GM23338 (cell line): ENCODE data around the gene CDH4. TPM values are rescaled to one million over a fixed set of nuclear protein-coding genes. Genes with fewer than 3 reads are reported as not detected.

Experiments
- ATAC-seq: fragments of 200-7000 bp; cut with Tn5 transposase; 3 replicates; pipeline ENCODE4 v1.9.1; 2020
- DNase-seq: peaks from one replicate; pipeline ENCODE4 v3.0.0-alpha.2; 2015; ENCODE audit warnings: low spot score
- H2AFZ ChIP-seq: fragments of 200-600 bp; sonication (generic); 2 replicates; pipeline ENCODE4 v1.8.0; 2016; ENCODE audit warnings: antibody characterized with exemption, mild to moderate bottlenecking, moderate library complexity
- H3F3A ChIP-seq: fragments of 200-600 bp; sonication (generic); replicated peaks from 2 replicates; pipeline ENCODE4 v1.8.0; 2017; ENCODE audit warnings: antibody characterized with exemption, mixed run types, low read depth
- H3K27ac ChIP-seq: fragments of 200-600 bp; sonication (generic); 2 replicates; pipeline ENCODE4 v1.6.1; 2016; ENCODE audit warnings: low read depth
- H3K27me3 ChIP-seq: fragments of 200-600 bp; sonication (generic); 2 replicates; pipeline ENCODE4 v1.8.0; 2016; ENCODE audit warnings: mild to moderate bottlenecking, mixed run types, moderate library complexity; ENCODE audit not compliant: insufficient read depth
- H3K36me3 ChIP-seq: fragments of 200-600 bp; sonication (generic); 2 replicates; pipeline ENCODE4 v1.8.0; 2016; ENCODE audit warnings: mild to moderate bottlenecking; ENCODE audit not compliant: insufficient read depth
- H3K4me1 ChIP-seq: fragments of 200-600 bp; sonication (generic); 2 replicates; pipeline ENCODE4 v1.8.0; 2016; ENCODE audit warnings: mild to moderate bottlenecking, moderate library complexity; ENCODE audit not compliant: insufficient read depth
- H3K4me2 ChIP-seq: fragments of 200-600 bp; sonication (generic); 2 replicates; pipeline ENCODE4 v1.7.1; 2017; ENCODE audit warnings: mixed run types
- H3K4me3 ChIP-seq: fragments of 200-600 bp; sonication (generic); 2 replicates; pipeline ENCODE4 v1.6.1; 2016; ENCODE audit warnings: mixed run types
- H3K79me2 ChIP-seq: fragments of 200-600 bp; sonication (generic); replicated peaks from 2 replicates; pipeline ENCODE4 v1.8.0; 2017; ENCODE audit warnings: mild to moderate bottlenecking; ENCODE audit not compliant: insufficient read depth
- H3K9me2 ChIP-seq: fragments of 200-600 bp; sonication (generic); 2 replicates; pipeline ENCODE4 v1.8.0; 2017; ENCODE audit not compliant: insufficient read depth
- H4K20me1 ChIP-seq: fragments of 200-600 bp; sonication (generic); replicated peaks from 2 replicates; pipeline ENCODE4 v1.8.0; 2017; ENCODE audit warnings: mild to moderate bottlenecking; ENCODE audit not compliant: insufficient read depth
- H3K27ac Mint-ChIP-seq: 2 replicates; pipeline ENCODE4 v1.8.0; 2020; ENCODE audit warnings: inconsistent platforms, mild to moderate bottlenecking, moderate library complexity, mixed read lengths
- H3K27me3 Mint-ChIP-seq: 3 replicates; pipeline ENCODE4 v1.8.0; 2022; ENCODE audit warnings: low read depth, mild to moderate bottlenecking, moderate library complexity, mixed read lengths, inconsistent platforms; ENCODE audit not compliant: insufficient read depth, poor library complexity
- H3K36me3 Mint-ChIP-seq: 3 replicates; pipeline ENCODE4 v1.8.0; 2021; ENCODE audit warnings: low read depth, mild to moderate bottlenecking, inconsistent platforms, moderate library complexity, mixed read lengths
- H3K4me1 Mint-ChIP-seq: 3 replicates; pipeline ENCODE4 v1.8.0; 2020; ENCODE audit warnings: mild to moderate bottlenecking, inconsistent platforms, mixed read lengths
- H3K4me3 Mint-ChIP-seq: 3 replicates; pipeline ENCODE4 v1.8.0; 2021; ENCODE audit warnings: moderate library complexity, mild to moderate bottlenecking, inconsistent platforms, mixed read lengths
- H3K9me3 Mint-ChIP-seq: 3 replicates; pipeline ENCODE4 v1.8.0; 2020; ENCODE audit warnings: moderate library complexity, mild to moderate bottlenecking, inconsistent platforms, mixed read lengths
- CREB1 ChIP-seq: fragments of 250-450 bp; sonication (Bioruptor Pico); IDR thresholded peaks from 2 replicates; pipeline ENCODE4 v1.5.0; 2020; ENCODE audit warnings: low read depth, mild to moderate bottlenecking, moderate library complexity
- EZH2phosphoT487 ChIP-seq: fragments of 200-600 bp; sonication (generic); IDR thresholded peaks from one replicate; pipeline ENCODE4 v1.8.1; 2018; ENCODE audit warnings: antibody characterized with exemption; ENCODE audit not compliant: unreplicated experiment
- NANOG ChIP-seq: IDR thresholded peaks from 2 replicates; pipeline ENCODE4 v1.6.1; 2016; ENCODE audit warnings: antibody characterized with exemption, borderline replicate concordance
- ZNF114 ChIP-seq: fragments of 250-450 bp; sonication (Bioruptor Pico); IDR thresholded peaks from 2 replicates; pipeline ENCODE4 v1.5.0; 2020; ENCODE audit warnings: mild to moderate bottlenecking, moderate library complexity
- polyA plus RNA-seq: library from polyadenylated mRNA; unstranded; fragments of >200 nt; fragmentation: Nextera tagmentation; extraction: Ambion mirVana; gene quantifications from 2 replicates; pipeline ENCODE4 v1.2.1, GENCODE V29; 2016
- total RNA-seq: library from RNA; depleted of rRNA; stranded (reverse); fragments of >200 nt; shearing (Covaris generic); gene quantifications from 2 replicates; pipeline ENCODE4 v1.2.3, GENCODE V29; 2014
- TF ChIP-seq, protein P1 (sequence below): fragments of 250-450 bp; sonication (Bioruptor Pico); IDR thresholded peaks from 2 replicates; pipeline ENCODE4 v1.5.0; 2020; ENCODE audit warnings: mild to moderate bottlenecking, moderate library complexity
- TF ChIP-seq, protein P2 (sequence below): IDR thresholded peaks from 2 replicates; pipeline ENCODE4 v1.6.1; 2016; ENCODE audit warnings: antibody characterized with exemption

The CDH4 gene
- total and polyA plus RNA-seq, 2 experiments from 2014 or later = 1.2 to 4.2 TPM

DNA sequence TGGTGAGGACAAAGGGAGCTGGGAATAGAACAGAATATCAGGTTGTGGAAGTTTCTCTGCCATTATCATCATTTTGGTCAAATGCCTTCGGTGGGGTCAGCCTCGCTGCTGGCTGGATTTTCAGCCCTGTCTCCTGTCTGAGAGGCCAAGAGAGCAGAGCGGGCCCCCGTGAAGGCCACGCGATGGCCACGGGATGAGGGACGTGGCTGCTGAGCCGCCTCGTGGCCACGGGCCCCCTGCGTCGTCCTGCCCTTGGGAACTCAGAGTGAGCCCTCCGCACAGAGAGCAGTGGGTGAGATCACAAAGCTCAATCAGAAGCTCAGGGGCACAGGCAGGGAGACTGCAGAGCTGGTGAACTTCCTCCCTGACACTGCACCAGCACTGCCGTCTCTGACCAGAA lies 363.7 kb downstream of the CDH4 start (continued):
- TF ChIP-seq, protein P1, sequence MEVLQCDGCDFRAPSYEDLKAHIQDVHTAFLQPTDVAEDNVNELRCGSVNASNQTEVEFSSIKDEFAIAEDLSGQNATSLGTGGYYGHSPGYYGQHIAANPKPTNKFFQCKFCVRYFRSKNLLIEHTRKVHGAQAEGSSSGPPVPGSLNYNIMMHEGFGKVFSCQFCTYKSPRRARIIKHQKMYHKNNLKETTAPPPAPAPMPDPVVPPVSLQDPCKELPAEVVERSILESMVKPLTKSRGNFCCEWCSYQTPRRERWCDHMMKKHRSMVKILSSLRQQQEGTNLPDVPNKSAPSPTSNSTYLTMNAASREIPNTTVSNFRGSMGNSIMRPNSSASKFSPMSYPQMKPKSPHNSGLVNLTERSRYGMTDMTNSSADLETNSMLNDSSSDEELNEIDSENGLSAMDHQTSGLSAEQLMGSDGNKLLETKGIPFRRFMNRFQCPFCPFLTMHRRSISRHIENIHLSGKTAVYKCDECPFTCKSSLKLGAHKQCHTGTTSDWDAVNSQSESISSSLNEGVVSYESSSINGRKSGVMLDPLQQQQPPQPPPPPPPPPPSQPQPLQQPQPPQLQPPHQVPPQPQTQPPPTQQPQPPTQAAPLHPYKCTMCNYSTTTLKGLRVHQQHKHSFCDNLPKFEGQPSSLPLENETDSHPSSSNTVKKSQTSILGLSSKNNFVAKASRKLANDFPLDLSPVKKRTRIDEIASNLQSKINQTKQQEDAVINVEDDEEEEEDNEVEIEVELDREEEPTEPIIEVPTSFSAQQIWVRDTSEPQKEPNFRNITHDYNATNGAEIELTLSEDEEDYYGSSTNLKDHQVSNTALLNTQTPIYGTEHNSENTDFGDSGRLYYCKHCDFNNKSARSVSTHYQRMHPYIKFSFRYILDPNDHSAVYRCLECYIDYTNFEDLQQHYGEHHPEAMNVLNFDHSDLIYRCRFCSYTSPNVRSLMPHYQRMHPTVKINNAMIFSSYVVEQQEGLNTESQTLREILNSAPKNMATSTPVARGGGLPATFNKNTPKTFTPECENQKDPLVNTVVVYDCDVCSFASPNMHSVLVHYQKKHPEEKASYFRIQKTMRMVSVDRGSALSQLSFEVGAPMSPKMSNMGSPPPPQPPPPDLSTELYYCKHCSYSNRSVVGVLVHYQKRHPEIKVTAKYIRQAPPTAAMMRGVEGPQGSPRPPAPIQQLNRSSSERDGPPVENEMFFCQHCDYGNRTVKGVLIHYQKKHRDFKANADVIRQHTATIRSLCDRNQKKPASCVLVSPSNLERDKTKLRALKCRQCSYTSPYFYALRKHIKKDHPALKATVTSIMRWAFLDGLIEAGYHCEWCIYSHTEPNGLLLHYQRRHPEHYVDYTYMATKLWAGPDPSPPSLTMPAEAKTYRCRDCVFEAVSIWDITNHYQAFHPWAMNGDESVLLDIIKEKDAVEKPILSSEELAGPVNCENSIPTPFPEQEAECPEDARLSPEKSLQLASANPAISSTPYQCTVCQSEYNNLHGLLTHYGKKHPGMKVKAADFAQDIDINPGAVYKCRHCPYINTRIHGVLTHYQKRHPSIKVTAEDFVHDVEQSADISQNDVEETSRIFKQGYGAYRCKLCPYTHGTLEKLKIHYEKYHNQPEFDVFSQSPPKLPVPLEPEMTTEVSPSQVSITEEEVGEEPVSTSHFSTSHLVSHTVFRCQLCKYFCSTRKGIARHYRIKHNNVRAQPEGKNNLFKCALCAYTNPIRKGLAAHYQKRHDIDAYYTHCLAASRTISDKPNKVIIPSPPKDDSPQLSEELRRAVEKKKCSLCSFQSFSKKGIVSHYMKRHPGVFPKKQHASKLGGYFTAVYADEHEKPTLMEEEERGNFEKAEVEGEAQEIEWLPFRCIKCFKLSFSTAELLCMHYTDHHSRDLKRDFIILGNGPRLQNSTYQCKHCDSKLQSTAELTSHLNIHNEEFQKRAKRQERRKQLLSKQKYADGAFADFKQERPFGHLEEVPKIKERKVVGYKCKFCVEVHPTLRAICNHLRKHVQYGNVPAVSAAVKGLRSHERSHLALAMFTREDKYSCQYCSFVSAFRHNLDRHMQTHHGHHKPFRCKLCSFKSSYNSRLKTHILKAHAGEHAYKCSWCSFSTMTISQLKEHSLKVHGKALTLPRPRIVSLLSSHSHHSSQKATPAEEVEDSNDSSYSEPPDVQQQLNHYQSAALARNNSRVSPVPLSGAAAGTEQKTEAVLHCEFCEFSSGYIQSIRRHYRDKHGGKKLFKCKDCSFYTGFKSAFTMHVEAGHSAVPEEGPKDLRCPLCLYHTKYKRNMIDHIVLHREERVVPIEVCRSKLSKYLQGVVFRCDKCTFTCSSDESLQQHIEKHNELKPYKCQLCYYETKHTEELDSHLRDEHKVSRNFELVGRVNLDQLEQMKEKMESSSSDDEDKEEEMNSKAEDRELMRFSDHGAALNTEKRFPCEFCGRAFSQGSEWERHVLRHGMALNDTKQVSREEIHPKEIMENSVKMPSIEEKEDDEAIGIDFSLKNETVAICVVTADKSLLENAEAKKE (CRISPR knock-in tag) = no peak

DNA sequence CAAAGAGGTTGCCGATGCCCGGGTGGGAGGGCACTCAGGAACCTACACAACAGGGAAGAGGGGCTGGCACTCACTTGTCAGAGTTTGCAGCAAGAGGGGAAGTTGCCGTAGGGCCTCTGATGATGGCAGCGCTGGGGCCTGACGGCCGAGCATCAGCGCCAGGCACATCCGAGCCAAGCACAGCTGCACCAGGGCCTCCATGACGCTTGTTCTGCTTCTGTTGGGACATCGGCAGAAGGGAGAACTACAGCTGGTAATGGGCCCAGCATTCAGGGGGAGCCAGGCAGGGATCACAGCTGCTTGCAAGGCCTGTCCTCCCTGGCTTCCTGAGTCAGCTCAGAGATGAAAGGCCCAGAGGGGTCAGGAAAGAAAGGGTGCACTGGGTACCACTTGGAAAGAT lies 367.7 kb downstream of the CDH4 start:
- Mint-ChIP-seq H3K27ac (no peak overlapping the region), H3K27me3 (peaks cover 15% of the 10 kb centered on the region), H3K4me3 (no peak overlapping the region), H3K4me1 (no peaks in the 10 kb centered on the region), H3K36me3 (peaks cover 3% of the 10 kb centered on the region; the same call in 1 of the 3 replicates), H3K9me3 (peaks cover 15% of the 10 kb centered on the region)
- TF ChIP-seq CREB1 = no peak
- no peaks in the 10 kb centered on the region for H3K79me2 ChIP-seq
- no peak overlapping the region for H3K4me3 ChIP-seq
- DNase-seq = no peak
- no peak for ATAC-seq
- H3K4me1 ChIP-seq = no peaks in the 10 kb centered on the region
- no peaks in the 10 kb centered on the region; the same call in 1 of the 2 replicates for H3K36me3 ChIP-seq
- no peak overlapping the region for H2AFZ ChIP-seq
- no peak overlapping the region for H3K4me2 ChIP-seq
- H3K9me2 ChIP-seq = no peaks in the 10 kb centered on the region
- no peaks in the 10 kb centered on the region for H3K27me3 ChIP-seq
- H3K27ac ChIP-seq = no peak overlapping the region
- no peaks in the 10 kb centered on the region for H4K20me1 ChIP-seq
- H3F3A ChIP-seq = no peaks in the 10 kb centered on the region

DNA sequence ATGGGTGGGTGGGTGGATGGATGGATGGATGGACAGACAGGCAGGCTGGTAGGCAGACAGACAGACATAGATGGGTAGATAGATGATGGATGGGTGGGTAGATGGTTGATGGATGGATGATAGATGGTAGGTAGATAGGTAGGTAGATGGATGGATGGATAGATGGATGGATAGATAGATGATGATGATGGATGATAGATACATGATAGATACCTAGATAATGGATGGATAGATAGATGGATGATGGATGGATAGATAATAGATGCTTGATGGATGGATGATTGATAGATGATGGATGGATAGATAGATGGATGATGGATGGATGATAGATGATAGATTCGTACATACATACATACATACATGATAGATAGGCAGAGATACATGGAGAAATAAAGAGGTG lies 368.1 kb downstream of the CDH4 start:
- H3K79me2 ChIP-seq = no peaks in the 10 kb centered on the region
- no peak for ATAC-seq
- no peaks in the 10 kb centered on the region for H3K9me2 ChIP-seq
- no peaks in the 10 kb centered on the region for H3K27me3 ChIP-seq
- Mint-ChIP-seq H3K9me3 (peaks cover 15% of the 10 kb centered on the region), H3K27me3 (peaks cover 15% of the 10 kb centered on the region), H3K27ac (no peak overlapping the region), H3K4me3 (no peak overlapping the region), H3K36me3 (peaks cover 3% of the 10 kb centered on the region; the same call in 1 of the 3 replicates), H3K4me1 (no peaks in the 10 kb centered on the region)
- H2AFZ ChIP-seq = no peak overlapping the region
- no peaks in the 10 kb centered on the region for H3F3A ChIP-seq
- DNase-seq = no peak
- H4K20me1 ChIP-seq = no peaks in the 10 kb centered on the region
- H3K4me1 ChIP-seq = no peaks in the 10 kb centered on the region
- no peaks in the 10 kb centered on the region; the same call in 1 of the 2 replicates for H3K36me3 ChIP-seq
- H3K27ac ChIP-seq = no peak overlapping the region
- H3K4me2 ChIP-seq = no peak overlapping the region
- H3K4me3 ChIP-seq = no peak overlapping the region
- TF ChIP-seq, protein P2, sequence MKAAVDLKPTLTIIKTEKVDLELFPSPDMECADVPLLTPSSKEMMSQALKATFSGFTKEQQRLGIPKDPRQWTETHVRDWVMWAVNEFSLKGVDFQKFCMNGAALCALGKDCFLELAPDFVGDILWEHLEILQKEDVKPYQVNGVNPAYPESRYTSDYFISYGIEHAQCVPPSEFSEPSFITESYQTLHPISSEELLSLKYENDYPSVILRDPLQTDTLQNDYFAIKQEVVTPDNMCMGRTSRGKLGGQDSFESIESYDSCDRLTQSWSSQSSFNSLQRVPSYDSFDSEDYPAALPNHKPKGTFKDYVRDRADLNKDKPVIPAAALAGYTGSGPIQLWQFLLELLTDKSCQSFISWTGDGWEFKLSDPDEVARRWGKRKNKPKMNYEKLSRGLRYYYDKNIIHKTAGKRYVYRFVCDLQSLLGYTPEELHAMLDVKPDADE = no peak
- no peak for TF ChIP-seq EZH2phosphoT487
- TF ChIP-seq ZNF114 (CRISPR knock-in tag) = no peak
- no peak for TF ChIP-seq NANOG
